Colon (tissue), 2 donors: ENCODE data around the gene THSD7B.

Experiments used
- FAIRE-seq: peaks from 2 replicates; lab custom pipeline; 2012; peaks lifted over from hg19 to GRCh38; lab: Jason Lieb, UNC
- donor health status: control.
- donor health status: control.

THSD7B gene

DNA sequence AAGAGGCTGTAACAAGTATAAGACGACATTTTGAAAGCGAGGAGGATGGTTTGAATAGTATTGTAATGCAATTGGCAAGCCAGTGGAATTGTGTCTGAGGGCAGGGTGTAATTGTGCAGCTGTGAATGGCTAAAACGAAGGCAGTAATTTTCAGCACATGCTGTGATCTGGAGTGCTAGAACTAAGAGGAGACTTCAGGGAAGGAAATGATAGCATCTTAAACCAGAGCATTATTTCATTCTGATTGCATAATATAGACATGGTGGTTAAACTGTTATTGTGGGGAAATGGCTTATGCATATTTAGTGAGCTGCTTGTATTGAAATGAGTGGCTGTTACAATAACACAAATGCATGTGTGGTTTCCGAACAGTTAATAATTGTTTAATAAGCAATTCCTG, 36.3 kb downstream of the THSD7B start:
- no peak for FAIRE-seq

DNA sequence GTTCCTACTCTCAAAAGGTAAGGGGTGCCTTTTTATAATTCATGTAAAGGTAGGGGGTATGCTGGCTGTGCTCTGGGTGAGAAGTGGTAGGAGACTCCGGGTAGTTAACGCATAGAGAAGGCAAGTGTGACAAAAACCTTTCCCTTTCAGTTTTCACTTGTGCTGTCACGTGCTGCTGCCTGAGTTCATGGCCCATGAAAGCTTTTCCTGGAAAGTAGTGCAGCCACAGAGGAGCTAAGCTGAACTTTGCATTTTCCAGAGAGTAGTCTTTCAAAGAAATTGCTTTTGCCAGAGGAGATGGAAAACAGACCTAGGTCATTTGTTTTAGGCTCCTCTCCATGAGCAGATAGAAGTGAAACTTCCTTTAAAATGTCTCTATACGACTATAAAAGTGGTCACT, 44.7 kb downstream of the THSD7B start:
- no peak for FAIRE-seq

DNA sequence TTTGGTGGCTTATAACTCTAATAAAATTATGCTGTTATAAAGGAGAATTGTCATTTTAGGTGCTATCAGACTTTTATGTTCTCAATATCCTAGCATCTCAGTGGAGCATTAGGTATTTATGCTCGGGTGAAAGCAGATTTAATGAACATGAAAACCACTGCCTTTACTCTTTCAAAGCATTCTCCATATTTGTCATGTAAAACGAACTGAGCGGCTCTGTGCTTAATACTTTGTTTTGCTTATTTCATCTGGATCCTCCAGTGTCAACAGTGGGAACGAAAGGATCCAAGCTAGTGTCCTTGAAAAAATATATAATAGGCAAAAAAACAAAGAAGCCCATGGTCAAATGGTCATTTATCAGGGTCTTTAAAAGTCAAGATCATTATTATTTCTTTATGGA, 53.5 kb downstream of the THSD7B start:
- no peak for FAIRE-seq

- no peak for FAIRE-seq
Measured at GRCh38 chr2:136823291-136823690, 57.9 kb downstream of the THSD7B start.

DNA sequence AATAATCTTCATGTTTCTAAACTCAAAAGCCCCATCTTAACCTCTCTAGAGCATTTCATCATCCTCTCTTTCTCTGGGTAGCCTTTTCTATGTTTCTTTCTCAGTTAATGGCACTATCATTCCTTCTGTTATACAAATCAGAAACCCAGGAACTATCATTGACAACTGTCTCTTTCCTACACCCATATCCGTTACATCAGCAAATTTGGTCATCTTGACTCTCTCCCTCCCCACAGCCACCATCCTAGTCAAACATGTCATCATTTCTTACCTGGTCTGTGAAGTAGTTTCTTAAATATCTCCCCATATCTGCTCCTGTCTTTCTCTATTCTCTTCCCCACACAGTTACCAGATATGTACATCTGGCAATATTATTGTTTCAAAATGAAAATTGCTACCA, 62.8 kb downstream of the THSD7B start:
- no peak for FAIRE-seq

DNA sequence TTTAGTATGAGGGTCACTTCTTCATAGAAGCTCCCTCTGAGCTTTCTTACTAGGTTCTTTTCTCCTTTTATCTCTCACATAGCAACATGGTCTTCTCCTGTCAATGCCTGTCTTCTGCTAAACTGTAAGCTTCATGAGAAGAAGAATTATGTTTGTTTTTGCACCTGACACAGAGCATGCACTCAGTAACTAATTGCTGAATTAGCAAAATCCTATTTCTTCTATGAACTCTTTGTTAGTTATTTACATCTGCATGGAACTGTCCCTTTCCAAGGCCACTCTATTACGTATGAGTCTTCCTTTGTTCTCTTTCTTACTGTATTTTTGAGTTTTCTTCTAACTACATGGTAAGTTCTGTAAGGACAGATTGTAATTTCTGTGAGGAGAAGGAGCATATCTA, 63.4 kb downstream of the THSD7B start:
- FAIRE-seq = no peak

GRCh38 chr2:136844546-136844945, 79.2 kb downstream of the THSD7B start:
- FAIRE-seq = no peak

DNA sequence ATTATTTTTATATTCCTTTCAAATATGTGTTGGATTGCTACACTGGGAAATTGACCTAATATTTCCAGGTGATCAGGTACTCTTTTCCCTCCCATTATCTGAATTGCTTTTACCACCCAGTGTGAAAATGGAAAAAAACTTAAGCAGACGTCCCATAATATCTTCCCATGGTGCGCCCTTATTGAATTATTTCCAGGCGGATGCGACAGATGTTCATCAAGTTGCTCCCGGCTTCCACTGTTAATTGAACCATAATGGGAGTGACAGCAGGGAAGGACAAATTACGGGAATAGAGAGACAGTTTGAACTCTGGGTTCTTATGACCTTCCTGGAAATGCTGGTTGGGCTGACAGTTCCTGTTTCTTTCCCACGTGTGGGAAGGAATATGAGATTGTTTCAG, 93.3 kb downstream of the THSD7B start:
- FAIRE-seq = no peak

DNA sequence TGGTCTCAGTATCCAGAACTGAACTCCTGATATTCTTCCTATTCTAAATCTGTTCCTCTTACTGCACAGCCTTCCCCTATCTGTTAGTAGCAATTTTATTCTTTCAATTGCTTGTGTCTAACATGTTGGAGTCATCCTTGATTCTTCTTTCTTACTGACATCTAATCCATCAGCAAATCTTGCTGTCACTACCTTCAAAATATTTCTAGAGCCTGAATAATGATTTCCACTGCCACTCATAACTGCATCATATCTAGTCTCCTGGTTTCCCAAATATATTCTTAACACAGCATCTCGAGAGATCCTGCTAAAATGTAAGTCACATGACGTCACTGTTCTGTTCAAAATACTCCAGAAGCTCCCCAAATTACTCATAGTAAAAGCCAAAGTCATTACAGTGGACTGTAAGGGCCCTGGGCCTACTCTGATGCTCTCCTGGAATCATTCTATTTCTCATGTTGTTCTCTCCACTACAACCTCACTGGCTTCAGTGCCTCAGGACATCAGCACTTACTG, 95.2 kb downstream of the THSD7B start:
- no peak for FAIRE-seq

- FAIRE-seq = no peak
Measured at GRCh38 chr2:136863468-136863867, 98.1 kb downstream of the THSD7B start.

- FAIRE-seq = no peak
Measured at GRCh38 chr2:136863874-136864273, 98.5 kb downstream of the THSD7B start.

GRCh38 chr2:136871424-136871823, 106.1 kb downstream of the THSD7B start:
- no peak for FAIRE-seq

DNA sequence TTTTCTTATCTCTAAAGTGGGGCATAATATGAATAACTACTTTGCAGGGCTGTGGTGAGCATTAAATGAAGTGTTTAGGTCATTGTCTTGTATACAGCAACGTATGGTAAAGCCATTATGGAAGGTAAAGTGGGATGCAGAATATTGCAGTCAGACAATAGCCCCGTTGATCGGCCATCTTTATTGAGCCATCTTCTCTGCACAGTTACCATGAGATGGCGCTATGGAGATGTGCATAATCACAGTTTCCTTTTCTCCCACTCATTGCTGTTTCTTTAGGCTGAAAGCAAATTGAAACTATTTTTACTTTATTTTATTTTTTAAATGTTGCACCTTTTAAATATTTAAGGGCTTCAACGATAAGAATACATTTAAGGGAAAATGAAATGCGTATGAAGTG, 108.9 kb downstream of the THSD7B start:
- no peak for FAIRE-seq

DNA sequence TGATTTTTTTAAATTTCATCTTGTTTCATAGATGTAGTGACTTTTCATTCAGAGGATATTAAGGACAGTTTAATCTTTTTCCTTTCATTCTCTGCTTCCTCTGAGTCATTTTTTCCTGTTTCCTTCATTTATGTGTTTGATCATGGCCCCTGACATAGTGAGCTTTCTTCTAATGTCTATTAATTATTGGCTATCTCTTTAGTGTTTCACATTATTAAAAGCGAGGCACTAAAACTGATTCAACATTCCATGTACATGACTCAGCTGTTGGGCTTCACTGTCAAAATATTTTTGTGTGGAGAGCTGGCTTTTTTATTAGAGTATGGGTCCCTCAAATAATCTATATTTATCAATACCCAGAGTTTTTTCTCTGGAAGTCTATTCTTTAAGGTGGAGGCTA, 125.8 kb downstream of the THSD7B start:
- no peak for FAIRE-seq

DNA sequence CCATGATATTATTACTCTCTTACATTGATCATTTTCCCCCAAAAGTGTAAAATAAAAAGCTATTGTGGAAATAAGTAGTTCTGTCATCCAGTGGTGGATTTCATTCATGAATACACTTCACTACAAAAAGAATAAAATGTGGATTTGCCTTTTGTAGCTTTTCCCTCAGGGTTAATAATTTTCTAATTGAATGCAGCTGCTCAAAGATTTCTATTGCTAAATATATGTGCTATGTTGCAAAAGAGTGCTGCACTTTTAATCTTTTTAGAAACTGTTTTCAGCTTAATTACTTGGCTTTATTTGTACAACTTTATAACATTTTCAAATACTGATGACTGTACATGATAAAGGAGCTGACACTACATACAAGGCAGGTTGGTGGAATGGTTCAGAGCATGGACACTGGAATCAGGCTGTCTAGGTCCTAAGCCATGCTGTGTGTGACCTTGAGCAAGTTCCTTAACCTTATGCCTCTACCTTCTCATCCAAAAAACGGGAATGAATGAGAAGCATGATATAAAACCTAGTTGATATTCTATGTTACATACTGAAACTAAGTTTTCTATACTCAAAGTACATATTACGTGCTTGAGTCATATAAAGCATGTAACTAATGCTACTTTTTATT, 128.8 kb downstream of the THSD7B start:
- no peak for FAIRE-seq

GRCh38 chr2:136901732-136902131, 136.4 kb downstream of the THSD7B start:
- no peak for FAIRE-seq

GRCh38 chr2:136905779-136906178, 140.4 kb downstream of the THSD7B start:
- FAIRE-seq = no peak

DNA sequence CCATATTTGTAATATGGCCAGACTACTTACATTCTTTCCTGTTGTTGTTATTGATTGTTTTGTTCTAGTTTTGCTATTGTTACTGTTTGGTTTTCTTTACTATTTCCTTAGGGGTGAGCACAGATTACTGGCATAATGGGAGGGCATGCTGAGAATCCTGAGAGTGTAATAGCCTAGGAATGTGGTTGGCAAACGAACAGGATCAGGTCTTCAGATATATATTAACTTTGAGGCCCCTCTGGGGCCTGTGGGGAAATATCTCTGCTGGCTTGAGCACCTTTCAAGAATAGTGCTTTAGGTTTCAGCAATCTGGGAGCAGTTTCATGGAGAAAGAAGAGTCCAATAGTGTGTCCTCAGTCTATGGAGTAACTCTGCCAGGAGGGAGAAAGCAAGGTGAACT, 144.4 kb downstream of the THSD7B start:
- no peak for FAIRE-seq

DNA sequence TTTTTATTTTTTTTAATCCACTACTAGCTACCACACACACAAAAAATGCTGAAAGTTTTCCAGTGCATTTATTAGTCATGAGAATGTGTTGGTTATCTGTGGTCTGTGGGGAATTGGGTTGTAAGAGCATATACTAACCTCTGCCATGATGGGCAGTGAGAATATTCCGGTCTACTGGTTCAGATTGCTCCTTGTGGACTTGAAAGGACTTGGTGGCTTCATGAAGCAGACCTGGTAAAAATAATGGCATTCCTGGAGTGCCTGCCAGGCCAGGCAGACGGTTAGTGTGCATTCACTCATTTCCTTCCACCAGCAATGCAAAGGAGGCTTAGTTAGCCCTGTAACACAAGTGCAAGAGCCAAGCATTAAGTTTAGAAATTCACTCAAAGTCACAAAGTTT, 150.8 kb downstream of the THSD7B start:
- FAIRE-seq = no peak

DNA sequence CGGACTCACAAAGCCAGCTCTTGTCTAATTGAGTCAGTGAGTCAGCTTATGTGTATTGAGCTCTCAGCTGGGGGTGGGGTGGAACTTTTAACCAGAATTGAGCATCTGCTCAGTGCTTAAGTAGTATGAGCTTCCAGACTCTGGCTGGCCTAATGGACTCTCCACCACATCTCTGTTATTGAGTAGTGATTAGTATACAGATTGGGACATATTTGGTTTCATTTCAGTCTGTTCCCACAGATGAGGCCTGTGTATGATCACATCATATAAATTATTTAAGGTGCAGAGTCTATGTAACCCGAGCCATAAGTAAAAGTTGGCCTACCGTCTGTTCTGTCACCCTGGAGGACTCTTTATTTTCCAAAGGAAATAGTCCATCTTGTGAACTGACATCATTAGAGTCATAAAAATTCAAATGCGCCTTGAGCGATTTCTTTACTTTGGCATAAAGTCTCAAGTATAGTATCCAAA, 152.1 kb downstream of the THSD7B start:
- FAIRE-seq = no peak

GRCh38 chr2:136919682-136920081, 154.3 kb downstream of the THSD7B start:
- FAIRE-seq = no peak

DNA sequence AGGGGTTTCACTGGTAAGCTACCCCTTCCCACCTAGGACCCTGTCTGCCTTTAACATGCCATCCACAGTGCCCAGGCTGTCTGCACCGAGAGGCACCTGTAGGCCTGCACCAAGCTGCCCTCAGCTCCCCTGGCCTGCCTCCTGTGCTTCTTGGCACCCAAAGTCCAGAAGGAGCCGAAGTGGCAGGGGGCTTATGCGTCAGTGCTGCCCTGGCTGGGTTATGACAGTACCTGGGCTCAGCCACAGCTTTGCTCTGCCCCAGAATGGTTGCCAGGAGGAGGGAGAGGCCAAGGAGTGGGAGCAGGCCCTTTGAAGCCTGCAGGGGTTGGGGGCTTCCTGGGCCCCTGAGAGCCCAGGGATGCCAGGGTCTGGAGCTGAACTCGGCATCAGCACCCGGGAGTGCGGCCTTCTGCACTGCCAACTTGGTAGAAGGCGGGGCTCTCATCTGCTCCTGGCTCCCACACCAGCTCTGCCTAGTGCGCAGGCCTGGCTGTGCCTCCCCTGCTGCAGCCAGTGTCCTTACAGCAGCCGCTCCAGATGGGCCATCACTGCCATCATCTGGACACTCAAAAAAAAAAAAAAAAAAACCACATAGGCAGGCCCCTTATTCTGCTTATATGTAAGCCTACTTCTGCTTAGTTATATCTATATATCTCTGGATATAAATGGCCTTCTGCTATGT, 155.4 kb downstream of the THSD7B start:
- no peak for FAIRE-seq

GRCh38 chr2:136927156-136927555, 161.8 kb downstream of the THSD7B start:
- no peak for FAIRE-seq

DNA sequence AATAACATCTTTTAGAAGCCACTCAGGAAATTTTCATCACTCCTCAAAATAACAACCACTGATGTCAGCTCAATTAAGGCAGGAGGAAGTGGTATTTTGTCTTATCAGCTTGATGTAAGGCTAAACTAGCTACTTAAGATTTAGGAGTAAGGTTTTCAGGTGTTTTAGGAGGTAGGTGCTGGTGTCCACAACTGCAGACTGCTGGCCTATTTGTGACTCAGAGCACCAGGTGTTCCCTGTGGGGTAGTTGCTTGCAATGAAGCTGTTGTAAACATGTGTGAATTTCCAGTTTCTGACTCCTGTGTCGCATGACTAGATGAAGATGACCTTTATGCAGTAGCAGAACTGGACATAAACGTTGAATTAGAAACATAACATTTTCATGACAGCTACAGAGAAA, 164.2 kb downstream of the THSD7B start:
- no peak for FAIRE-seq
